Measurements from ENCODE around the gene MITD1.
"Not testable (repeated sequence)": the region's sequence is repeated elsewhere in the genome, so short reads cannot be mapped to it uniquely, and the experiment has no call there.

Gene MITD1

GRCh38 chr2:99153921-99154604, 26.8 kb downstream of the MITD1 start:
- DNase-seq: no peak

GRCh38 chr2:99152199-99152895, 28.5 kb downstream of the MITD1 start:
- no peak for DNase-seq

- DNase-seq: no peak
Observed at GRCh38 chr2:99150706-99151105, 30.2 kb downstream of the MITD1 start.

- peak; percentile 98 for DNase-seq
Observed at GRCh38 chr2:99141110-99142108, 39.4 kb downstream of the MITD1 start, which contains the start of gene C2orf15. C2orf15 (plus strand) TSS chr2:99141707; CDS start chr2:99150559, 8,852 bp downstream.

GRCh38 chr2:99140860-99141109, 40.1 kb downstream of the MITD1 start:
- DNase-seq: no peak

- no peak for DNase-seq
Observed at GRCh38 chr2:99140056-99140859, 40.6 kb downstream of the MITD1 start.

GRCh38 chr2:99139003-99139402, 41.9 kb downstream of the MITD1 start:
- DNase-seq: no peak

- not testable (repeated sequence) for DNase-seq
Observed at GRCh38 chr2:99135044-99135556, 45.8 kb downstream of the MITD1 start.

GRCh38 chr2:99127981-99128380, 52.9 kb downstream of the MITD1 start:
- no peak for DNase-seq
